Activated CD4-positive, alpha-beta T cell treated with anti-CD3 and anti-CD28 coated beads, Interleukin-2, amount 10 ng/mL, durations not matched to agents 7 days and 5 days (primary cell): ENCODE results near the gene SLC7A10. TPM values are rescaled to one million over a fixed set of nuclear protein-coding genes. Genes with fewer than 3 reads are reported as not detected.

Source experiments
- CTCF ChIA-PET: fragments of 350-600 bp; sonication (Branson Sonifier 250); formaldehyde crosslinking; loops from one replicate; lab custom pipeline; 2021; ENCODE audit warnings: antibody characterized with exemption; lab: Charles Lee
- POLR2A ChIA-PET: fragments of 350-600 bp; sonication (Branson Sonifier 250); formaldehyde crosslinking; loops from one replicate; lab custom pipeline; 2021; ENCODE audit warnings: antibody characterized with exemption; lab: Charles Lee
- DNase-seq: peaks from one replicate; pipeline ENCODE4 v3.0.0-alpha.2; 2020
- H3K27ac Mint-ChIP-seq: one replicate; pipeline ENCODE4 v1.8.0; 2021; ENCODE audit warnings: mild to moderate bottlenecking, moderate library complexity, mixed read lengths
- H3K27me3 Mint-ChIP-seq: one replicate; pipeline ENCODE4 v1.8.0; 2021; ENCODE audit warnings: mixed read lengths
- H3K36me3 Mint-ChIP-seq: one replicate; pipeline ENCODE4 v1.8.0; 2021; ENCODE audit warnings: low read depth, mixed read lengths
- H3K4me1 Mint-ChIP-seq: one replicate; pipeline ENCODE4 v1.8.0; 2021; ENCODE audit warnings: mixed read lengths
- H3K4me3 Mint-ChIP-seq: one replicate; pipeline ENCODE4 v1.8.0; 2021; ENCODE audit warnings: mild to moderate bottlenecking, moderate library complexity, mixed read lengths
- H3K9me3 Mint-ChIP-seq: one replicate; pipeline ENCODE4 v1.8.0; 2021; ENCODE audit warnings: mixed read lengths
- total RNA-seq, 2 experiments: library from RNA; stranded (reverse); gene quantifications; one replicate each; pipeline ENCODE4 v1.2.3, GENCODE V29; 2021

The SLC7A10 gene
- total RNA-seq = not detected

GRCh38 chr19:33225458-33225926 lies at the start of gene SLC7A10:
SLC7A10 (minus strand) TSS chr19:33225850; CDS start chr19:33225703, 147 bp downstream.
- no peak within 1 kb of the TSS for H3K4me3 Mint-ChIP-seq
- peaks cover 48% of the 10 kb centered on the region for H3K27me3 Mint-ChIP-seq
- no peak for DNase-seq
- POLR2A ChIA-PET = no interaction called here
- peaks cover 7% of the 10 kb centered on the region for H3K36me3 Mint-ChIP-seq
- peaks cover 7% of the 10 kb centered on the region for H3K4me1 Mint-ChIP-seq
- no peak within 1 kb of the TSS for H3K27ac Mint-ChIP-seq
- CTCF ChIA-PET = no interaction called here
- peaks cover 14% of the 10 kb centered on the region for H3K9me3 Mint-ChIP-seq

- Mint-ChIP-seq H3K4me1 (peaks cover 6% of the 10 kb centered on the region), H3K36me3 (no peaks in the 10 kb centered on the region), H3K27ac (no peak overlapping the region), H3K9me3 (no peaks in the 10 kb centered on the region), H3K4me3 (no peak overlapping the region), H3K27me3 (no peaks in the 10 kb centered on the region)
- ChIA-PET POLR2A (no interaction called here), CTCF (interaction anchor here (0.8 kb wide), 1 partner anchor 39 kb away, joined by 3 read pairs; no protein-coding TSS in a partner anchor)
- no peak for DNase-seq
These were observed 49.3 kb upstream of the SLC7A10 start for GRCh38 chr19:33274663-33275558.

- Mint-ChIP-seq H3K4me1 (peaks cover 5% of the 10 kb centered on the region), H3K27me3 (no peaks in the 10 kb centered on the region), H3K36me3 (no peaks in the 10 kb centered on the region), H3K9me3 (no peaks in the 10 kb centered on the region), H3K27ac (no peak overlapping the region), H3K4me3 (no peak overlapping the region)
- no peak for DNase-seq
- ChIA-PET POLR2A (no interaction called here), CTCF (no interaction called here)
These were observed 48.4 kb upstream of the SLC7A10 start for GRCh38 chr19:33273881-33274662.

- Mint-ChIP-seq H3K4me3 (no peak overlapping the region), H3K9me3 (no peaks in the 10 kb centered on the region), H3K27me3 (no peaks in the 10 kb centered on the region), H3K36me3 (no peaks in the 10 kb centered on the region), H3K27ac (no peak overlapping the region), H3K4me1 (peaks cover 5% of the 10 kb centered on the region)
- ChIA-PET CTCF (no interaction called here), POLR2A (no interaction called here)
- no peak for DNase-seq
These were observed 47.6 kb upstream of the SLC7A10 start for GRCh38 chr19:33273065-33273736.

- no peaks in the 10 kb centered on the region for H3K27me3 Mint-ChIP-seq
- ChIA-PET POLR2A (no interaction called here), CTCF (interaction anchor here (1.2 kb wide), 1 partner anchor 9 kb away, joined by 3 read pairs; no protein-coding TSS in a partner anchor)
- H3K4me3 Mint-ChIP-seq = no peak overlapping the region
- peaks cover 5% of the 10 kb centered on the region for H3K4me1 Mint-ChIP-seq
- H3K36me3 Mint-ChIP-seq = no peaks in the 10 kb centered on the region
- no peak overlapping the region for H3K27ac Mint-ChIP-seq
- DNase-seq = no peak
- no peaks in the 10 kb centered on the region for H3K9me3 Mint-ChIP-seq
These were observed 45.8 kb upstream of the SLC7A10 start for GRCh38 chr19:33271246-33272021.

GRCh38 chr19:33270769-33271168 lies 45.1 kb upstream of the SLC7A10 start:
- Mint-ChIP-seq H3K4me1 (peaks cover 5% of the 10 kb centered on the region), H3K4me3 (no peak overlapping the region), H3K27me3 (no peaks in the 10 kb centered on the region), H3K27ac (no peak overlapping the region), H3K36me3 (no peaks in the 10 kb centered on the region), H3K9me3 (no peaks in the 10 kb centered on the region)
- DNase-seq = no peak
- ChIA-PET CTCF (interaction anchor here (1.2 kb wide), 1 partner anchor 10 kb away, joined by 3 read pairs; no protein-coding TSS in a partner anchor), POLR2A (no interaction called here)

GRCh38 chr19:33269016-33269415 lies 43.4 kb upstream of the SLC7A10 start:
- ChIA-PET CTCF (no interaction called here), POLR2A (no interaction called here)
- Mint-ChIP-seq H3K9me3 (no peaks in the 10 kb centered on the region), H3K27ac (no peak overlapping the region), H3K36me3 (no peaks in the 10 kb centered on the region), H3K4me3 (no peak overlapping the region), H3K4me1 (peaks cover 2% of the 10 kb centered on the region), H3K27me3 (no peaks in the 10 kb centered on the region)
- DNase-seq = no peak

GRCh38 chr19:33268162-33268991 lies 42.7 kb upstream of the SLC7A10 start:
- no peaks in the 10 kb centered on the region for H3K36me3 Mint-ChIP-seq
- H3K4me1 Mint-ChIP-seq = no peaks in the 10 kb centered on the region
- H3K4me3 Mint-ChIP-seq = no peak overlapping the region
- CTCF ChIA-PET = interaction anchor here (0.6 kb wide), 1 partner anchor 11 kb away, joined by 3 read pairs; no protein-coding TSS in a partner anchor
- H3K27ac Mint-ChIP-seq = no peak overlapping the region
- POLR2A ChIA-PET = no interaction called here
- H3K9me3 Mint-ChIP-seq = no peaks in the 10 kb centered on the region
- no peak for DNase-seq
- H3K27me3 Mint-ChIP-seq = no peaks in the 10 kb centered on the region

GRCh38 chr19:33267706-33268105 lies 42.1 kb upstream of the SLC7A10 start:
- no peak overlapping the region for H3K4me3 Mint-ChIP-seq

GRCh38 chr19:33266974-33267484 lies 41.4 kb upstream of the SLC7A10 start:
- Mint-ChIP-seq H3K4me3 (no peak overlapping the region), H3K27me3 (peaks cover 5% of the 10 kb centered on the region), H3K4me1 (no peaks in the 10 kb centered on the region), H3K36me3 (no peaks in the 10 kb centered on the region), H3K9me3 (no peaks in the 10 kb centered on the region), H3K27ac (no peak overlapping the region)
- ChIA-PET POLR2A (no interaction called here), CTCF (no interaction called here)
- no peak for DNase-seq

More at GRCh38 chr19:33267706-33268105, 42.1 kb upstream of the SLC7A10 start:
- ChIA-PET CTCF (interaction anchor here (0.6 kb wide), 1 partner anchor 12 kb away, joined by 3 read pairs; no protein-coding TSS in a partner anchor), POLR2A (no interaction called here)
- no peaks in the 10 kb centered on the region for H3K36me3 Mint-ChIP-seq
- H3K27me3 Mint-ChIP-seq = peaks cover under 1% of the 10 kb centered on the region
- no peaks in the 10 kb centered on the region for H3K9me3 Mint-ChIP-seq
- no peak overlapping the region for H3K27ac Mint-ChIP-seq
- H3K4me1 Mint-ChIP-seq = no peaks in the 10 kb centered on the region
- DNase-seq = no peak

GRCh38 chr19:33264881-33265445 lies 39.3 kb upstream of the SLC7A10 start:
- Mint-ChIP-seq H3K9me3 (no peaks in the 10 kb centered on the region), H3K4me3 (no peak overlapping the region), H3K4me1 (peaks cover 16% of the 10 kb centered on the region), H3K27me3 (peaks cover 7% of the 10 kb centered on the region), H3K27ac (no peak overlapping the region), H3K36me3 (no peaks in the 10 kb centered on the region)
- no peak for DNase-seq
- POLR2A ChIA-PET = no interaction called here
- CTCF ChIA-PET = no interaction called here
